GM12878 (cell line): Measurements from ENCODE around the gene LMOD3. TPM values are rescaled to one million over a fixed set of nuclear protein-coding genes. Genes with fewer than 3 reads are reported as not detected.

Source experiments
- BACH1 ChIP-seq: fragments of 450-650 bp; IDR thresholded peaks from 2 replicates; pipeline ENCODE4 v1.6.1; 2017; ENCODE audit warnings: mild to moderate bottlenecking, borderline replicate concordance
- CEBPZ ChIP-seq: fragments of 150-350 bp; IDR thresholded peaks from 2 replicates; pipeline ENCODE4 v1.6.1; 2016; ENCODE audit warnings: low read depth, low read length
- JUNB ChIP-seq: IDR thresholded peaks from 2 replicates; pipeline ENCODE4 v1.6.1; 2016; ENCODE audit warnings: antibody characterized with exemption, mild to moderate bottlenecking
- NFYA ChIP-seq: IDR thresholded peaks from 2 replicates; pipeline ENCODE4 v1.6.1; 2011; ENCODE audit warnings: low read depth, mild to moderate bottlenecking, low read length, improper control_type of control experiment, borderline replicate concordance
- SIN3A ChIP-seq: IDR thresholded peaks from 2 replicates; pipeline ENCODE4 v1.6.1; 2012; ENCODE audit warnings: low read depth, low read length, improper control_type of control experiment
- TARDBP ChIP-seq: IDR thresholded peaks from 2 replicates; pipeline ENCODE4 v1.6.1; 2016; ENCODE audit warnings: borderline replicate concordance
- YBX1 ChIP-seq: fragments of 450-650 bp; IDR thresholded peaks from 2 replicates; pipeline ENCODE4 v1.6.1; 2016; ENCODE audit warnings: antibody characterized with exemption
- ZNF592 ChIP-seq: fragments of 450-650 bp; IDR thresholded peaks from 2 replicates; pipeline ENCODE4 v1.6.1; 2017; ENCODE audit warnings: mild to moderate bottlenecking, moderate library complexity
- polyA plus RNA-seq, 11 experiments: library from polyadenylated mRNA; depleted of rRNA in 4 of 11; unstranded in 6 of 11; stranded (reverse) in 5 of 11; fragments of >200 nt; fragmentation: Nextera tagmentation in 4 of 11; fragmentation: Illumina TruSeq in 1 of 11; extraction: Ambion mirVana in 4 of 11; extraction: Trizol in 1 of 11; gene quantifications; 1 replicate in 1 of 11; 2 replicates in 10 of 11; pipeline versions ENCODE4 v1.2.1 to v1.2.3, GENCODE V29; 2011 to 2016; ENCODE audit warnings: inconsistent platforms in 2 of 11, missing spikeins in 2 of 11, low read depth in 1 of 11
- total RNA-seq, 4 experiments: library from RNA; depleted of rRNA in 3 of 4; stranded (reverse); fragments of >200 nt in 3 of 4; fragmentation: Illumina TruSeq in 1 of 4; extraction: Trizol in 1 of 4; gene quantifications; 2 replicates each; pipeline versions ENCODE4 v1.2.1 to v1.2.3, GENCODE V29; 2013 to 2021
- TF ChIP-seq, protein P1 (sequence below): fragments of 450-650 bp; IDR thresholded peaks from 2 replicates; pipeline ENCODE4 v1.6.1; 2017; ENCODE audit warnings: mild to moderate bottlenecking, moderate library complexity
- TF ChIP-seq, protein P2 (sequence below): IDR thresholded peaks from 2 replicates; pipeline ENCODE4 v1.6.1; 2012; ENCODE audit warnings: mild to moderate bottlenecking, low read depth, low read length
- TF ChIP-seq, protein P3 (sequence below): fragments of 450-650 bp; IDR thresholded peaks from 2 replicates; pipeline ENCODE4 v1.6.1; 2018; ENCODE audit warnings: borderline replicate concordance, mild to moderate bottlenecking; ENCODE audit not compliant: partially characterized antibody

LMOD3 gene
- total and polyA plus RNA-seq, 10 of the 15 experiments (the other 5 are each of a cell fraction or from before 2014, with no cell fraction given), result 0.04 to 0.20 (median 0.09) TPM; not detected in 1

DNA sequence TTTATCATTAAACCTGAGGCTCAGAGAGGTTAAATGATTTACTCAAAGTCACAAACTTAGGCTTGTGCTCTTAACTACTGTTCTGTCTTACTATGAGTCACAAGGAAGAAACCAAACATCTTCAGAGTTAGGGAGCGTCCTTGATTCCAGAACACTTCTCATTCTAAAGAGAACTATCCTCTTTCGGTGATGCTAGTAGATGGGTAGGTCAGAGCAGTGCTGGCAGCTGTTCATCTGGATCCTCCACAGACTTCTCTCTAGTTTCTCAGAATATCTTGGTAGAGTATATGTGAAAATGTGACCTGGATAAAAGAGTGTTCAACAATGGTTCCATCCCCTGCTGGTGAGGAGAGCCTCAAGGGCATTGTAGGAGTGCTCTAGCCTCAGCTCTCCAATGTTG, 34.3 kb downstream of the LMOD3 start (continued):
- TF ChIP-seq, protein P1, sequence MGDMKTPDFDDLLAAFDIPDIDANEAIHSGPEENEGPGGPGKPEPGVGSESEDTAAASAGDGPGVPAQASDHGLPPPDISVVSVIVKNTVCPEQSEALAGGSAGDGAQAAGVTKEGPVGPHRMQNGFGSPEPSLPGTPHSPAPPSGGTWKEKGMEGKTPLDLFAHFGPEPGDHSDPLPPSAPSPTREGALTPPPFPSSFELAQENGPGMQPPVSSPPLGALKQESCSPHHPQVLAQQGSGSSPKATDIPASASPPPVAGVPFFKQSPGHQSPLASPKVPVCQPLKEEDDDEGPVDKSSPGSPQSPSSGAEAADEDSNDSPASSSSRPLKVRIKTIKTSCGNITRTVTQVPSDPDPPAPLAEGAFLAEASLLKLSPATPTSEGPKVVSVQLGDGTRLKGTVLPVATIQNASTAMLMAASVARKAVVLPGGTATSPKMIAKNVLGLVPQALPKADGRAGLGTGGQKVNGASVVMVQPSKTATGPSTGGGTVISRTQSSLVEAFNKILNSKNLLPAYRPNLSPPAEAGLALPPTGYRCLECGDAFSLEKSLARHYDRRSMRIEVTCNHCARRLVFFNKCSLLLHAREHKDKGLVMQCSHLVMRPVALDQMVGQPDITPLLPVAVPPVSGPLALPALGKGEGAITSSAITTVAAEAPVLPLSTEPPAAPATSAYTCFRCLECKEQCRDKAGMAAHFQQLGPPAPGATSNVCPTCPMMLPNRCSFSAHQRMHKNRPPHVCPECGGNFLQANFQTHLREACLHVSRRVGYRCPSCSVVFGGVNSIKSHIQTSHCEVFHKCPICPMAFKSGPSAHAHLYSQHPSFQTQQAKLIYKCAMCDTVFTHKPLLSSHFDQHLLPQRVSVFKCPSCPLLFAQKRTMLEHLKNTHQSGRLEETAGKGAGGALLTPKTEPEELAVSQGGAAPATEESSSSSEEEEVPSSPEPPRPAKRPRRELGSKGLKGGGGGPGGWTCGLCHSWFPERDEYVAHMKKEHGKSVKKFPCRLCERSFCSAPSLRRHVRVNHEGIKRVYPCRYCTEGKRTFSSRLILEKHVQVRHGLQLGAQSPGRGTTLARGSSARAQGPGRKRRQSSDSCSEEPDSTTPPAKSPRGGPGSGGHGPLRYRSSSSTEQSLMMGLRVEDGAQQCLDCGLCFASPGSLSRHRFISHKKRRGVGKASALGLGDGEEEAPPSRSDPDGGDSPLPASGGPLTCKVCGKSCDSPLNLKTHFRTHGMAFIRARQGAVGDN, result no peak
- TF ChIP-seq BACH1 (no peak), TARDBP (no peak), ZNF592 (no peak), JUNB (peak; percentile 55; the same call in 1 of the 2 replicates), NFYA (no peak), SIN3A (no peak), CEBPZ (no peak), YBX1 (no peak)
- TF ChIP-seq, protein P2, sequence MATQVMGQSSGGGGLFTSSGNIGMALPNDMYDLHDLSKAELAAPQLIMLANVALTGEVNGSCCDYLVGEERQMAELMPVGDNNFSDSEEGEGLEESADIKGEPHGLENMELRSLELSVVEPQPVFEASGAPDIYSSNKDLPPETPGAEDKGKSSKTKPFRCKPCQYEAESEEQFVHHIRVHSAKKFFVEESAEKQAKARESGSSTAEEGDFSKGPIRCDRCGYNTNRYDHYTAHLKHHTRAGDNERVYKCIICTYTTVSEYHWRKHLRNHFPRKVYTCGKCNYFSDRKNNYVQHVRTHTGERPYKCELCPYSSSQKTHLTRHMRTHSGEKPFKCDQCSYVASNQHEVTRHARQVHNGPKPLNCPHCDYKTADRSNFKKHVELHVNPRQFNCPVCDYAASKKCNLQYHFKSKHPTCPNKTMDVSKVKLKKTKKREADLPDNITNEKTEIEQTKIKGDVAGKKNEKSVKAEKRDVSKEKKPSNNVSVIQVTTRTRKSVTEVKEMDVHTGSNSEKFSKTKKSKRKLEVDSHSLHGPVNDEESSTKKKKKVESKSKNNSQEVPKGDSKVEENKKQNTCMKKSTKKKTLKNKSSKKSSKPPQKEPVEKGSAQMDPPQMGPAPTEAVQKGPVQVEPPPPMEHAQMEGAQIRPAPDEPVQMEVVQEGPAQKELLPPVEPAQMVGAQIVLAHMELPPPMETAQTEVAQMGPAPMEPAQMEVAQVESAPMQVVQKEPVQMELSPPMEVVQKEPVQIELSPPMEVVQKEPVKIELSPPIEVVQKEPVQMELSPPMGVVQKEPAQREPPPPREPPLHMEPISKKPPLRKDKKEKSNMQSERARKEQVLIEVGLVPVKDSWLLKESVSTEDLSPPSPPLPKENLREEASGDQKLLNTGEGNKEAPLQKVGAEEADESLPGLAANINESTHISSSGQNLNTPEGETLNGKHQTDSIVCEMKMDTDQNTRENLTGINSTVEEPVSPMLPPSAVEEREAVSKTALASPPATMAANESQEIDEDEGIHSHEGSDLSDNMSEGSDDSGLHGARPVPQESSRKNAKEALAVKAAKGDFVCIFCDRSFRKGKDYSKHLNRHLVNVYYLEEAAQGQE, result no peak
- TF ChIP-seq, protein P3, sequence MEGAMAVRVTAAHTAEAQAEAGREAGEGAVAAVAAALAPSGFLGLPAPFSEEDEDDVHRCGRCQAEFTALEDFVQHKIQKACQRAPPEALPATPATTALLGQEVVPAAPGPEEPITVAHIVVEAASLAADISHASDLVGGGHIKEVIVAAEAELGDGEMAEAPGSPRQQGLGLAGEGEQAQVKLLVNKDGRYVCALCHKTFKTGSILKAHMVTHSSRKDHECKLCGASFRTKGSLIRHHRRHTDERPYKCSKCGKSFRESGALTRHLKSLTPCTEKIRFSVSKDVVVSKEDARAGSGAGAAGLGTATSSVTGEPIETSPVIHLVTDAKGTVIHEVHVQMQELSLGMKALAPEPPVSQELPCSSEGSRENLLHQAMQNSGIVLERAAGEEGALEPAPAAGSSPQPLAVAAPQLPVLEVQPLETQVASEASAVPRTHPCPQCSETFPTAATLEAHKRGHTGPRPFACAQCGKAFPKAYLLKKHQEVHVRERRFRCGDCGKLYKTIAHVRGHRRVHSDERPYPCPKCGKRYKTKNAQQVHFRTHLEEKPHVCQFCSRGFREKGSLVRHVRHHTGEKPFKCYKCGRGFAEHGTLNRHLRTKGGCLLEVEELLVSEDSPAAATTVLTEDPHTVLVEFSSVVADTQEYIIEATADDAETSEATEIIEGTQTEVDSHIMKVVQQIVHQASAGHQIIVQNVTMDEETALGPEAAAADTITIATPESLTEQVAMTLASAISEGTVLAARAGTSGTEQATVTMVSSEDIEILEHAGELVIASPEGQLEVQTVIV, result no peak
